ENCODE data around the gene ZNF511. TPM values are rescaled to one million over a fixed set of nuclear protein-coding genes. Genes with fewer than 3 reads are reported as not detected.

The ZNF511 gene
- total RNA-seq, 1 donor from 2014 or later: 87.2 TPM

DNA sequence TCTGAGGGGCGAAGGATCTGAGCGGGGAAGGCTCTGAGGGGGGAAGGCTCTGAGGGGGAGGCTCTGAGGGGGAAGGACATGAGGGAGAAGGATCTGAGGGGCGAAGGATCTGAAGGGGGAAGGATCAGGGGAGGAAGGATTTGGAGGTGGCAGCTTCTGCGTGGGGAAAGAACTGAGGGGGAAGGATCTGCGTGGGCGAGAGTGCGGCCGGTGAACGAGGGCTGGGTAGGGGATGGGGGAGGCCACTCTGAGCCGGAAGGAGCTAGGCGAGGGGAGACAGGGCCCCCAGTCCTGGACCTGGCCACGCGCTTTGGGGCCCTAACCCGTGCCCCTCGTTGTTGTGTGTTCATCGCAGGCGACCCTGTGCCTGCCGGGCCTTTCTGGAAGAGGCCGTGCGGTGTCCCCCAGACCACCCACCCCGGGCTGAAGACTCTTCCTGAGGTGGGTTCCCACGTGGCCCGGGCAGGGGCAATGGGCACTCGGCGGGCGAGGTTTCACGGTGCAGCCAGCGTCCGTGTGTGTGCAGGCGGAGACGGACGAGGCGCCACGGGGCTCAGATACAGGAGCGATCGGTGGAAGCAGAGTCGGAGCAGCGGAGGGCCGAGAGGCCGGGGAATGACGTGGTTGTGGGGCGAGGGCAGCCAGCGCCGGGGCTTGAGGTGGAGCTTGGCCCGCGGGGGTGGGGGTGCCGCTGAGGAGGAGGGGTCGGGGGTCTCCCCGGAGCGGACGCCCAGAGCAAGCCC lies 26.0 kb downstream of the ZNF511 start:
- peak overlapping the region; percentile 56 for H3K27ac Mint-ChIP-seq
- DNase-seq: no peak
- H3K4me1 Mint-ChIP-seq: peaks cover 7% of the 10 kb centered on the region
- peak overlapping the region; percentile 83 for H3K4me3 Mint-ChIP-seq
- H3K9me3 Mint-ChIP-seq: no peaks in the 10 kb centered on the region
- intact Hi-C loops (cut with micrococcal nuclease): no loop called here
- H3K27me3 Mint-ChIP-seq: peaks cover 38% of the 10 kb centered on the region
- no peaks in the 10 kb centered on the region for H3K36me3 Mint-ChIP-seq (ENCODE audit: low read depth)

DNA sequence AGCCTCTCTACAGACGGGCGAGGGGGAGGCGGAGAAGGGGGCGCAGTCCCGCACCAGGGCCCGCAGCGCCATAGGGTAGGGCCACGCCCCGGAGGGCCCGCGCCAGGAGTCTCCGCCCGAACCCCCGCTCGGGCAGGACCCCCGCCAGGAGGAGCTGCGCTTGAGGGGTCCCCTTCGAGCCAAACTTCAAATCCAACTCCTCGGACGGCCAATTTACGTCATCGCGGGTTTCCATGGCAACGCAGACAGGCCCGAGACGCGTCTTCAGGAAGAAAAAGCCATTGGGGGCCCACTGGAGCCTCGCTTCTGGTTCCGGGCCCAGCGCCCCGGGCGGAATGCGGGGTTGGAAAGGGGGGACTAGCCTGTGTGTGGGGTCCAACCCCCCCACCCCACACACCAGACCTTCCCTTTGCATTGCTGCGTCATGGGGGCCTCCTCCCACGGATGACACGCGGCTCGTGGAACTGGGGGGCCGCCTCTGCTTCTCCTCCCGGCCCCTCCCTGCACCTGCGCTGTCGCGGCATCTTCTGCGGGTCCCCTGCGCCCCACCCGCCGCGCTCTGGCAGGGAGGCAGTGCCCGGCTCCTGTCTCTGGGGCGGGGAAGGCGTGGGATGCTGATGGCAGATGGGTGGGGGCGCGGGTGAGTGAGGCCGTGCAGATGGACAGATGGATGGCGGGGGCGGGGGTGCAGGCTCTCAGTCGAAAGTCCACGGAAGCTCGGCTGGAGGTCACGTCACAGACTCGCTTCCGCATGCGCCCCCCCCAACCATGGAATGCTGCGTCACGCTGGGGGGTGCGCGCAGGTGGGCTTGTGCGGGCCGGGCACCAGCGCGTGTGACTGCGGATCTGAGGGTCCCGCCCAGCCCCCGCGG lies 26.8 kb downstream of the ZNF511 start:
- no peaks in the 10 kb centered on the region for H3K9me3 Mint-ChIP-seq
- H3K27me3 Mint-ChIP-seq: peaks cover 35% of the 10 kb centered on the region
- H3K36me3 Mint-ChIP-seq (ENCODE audit: low read depth): no peaks in the 10 kb centered on the region
- H3K4me3 Mint-ChIP-seq: peak overlapping the region; percentile 63
- peak; percentile 93 for DNase-seq
- peaks cover 5% of the 10 kb centered on the region for H3K4me1 Mint-ChIP-seq
- H3K27ac Mint-ChIP-seq: no peak overlapping the region
- intact Hi-C loops (cut with micrococcal nuclease): no loop called here

DNA sequence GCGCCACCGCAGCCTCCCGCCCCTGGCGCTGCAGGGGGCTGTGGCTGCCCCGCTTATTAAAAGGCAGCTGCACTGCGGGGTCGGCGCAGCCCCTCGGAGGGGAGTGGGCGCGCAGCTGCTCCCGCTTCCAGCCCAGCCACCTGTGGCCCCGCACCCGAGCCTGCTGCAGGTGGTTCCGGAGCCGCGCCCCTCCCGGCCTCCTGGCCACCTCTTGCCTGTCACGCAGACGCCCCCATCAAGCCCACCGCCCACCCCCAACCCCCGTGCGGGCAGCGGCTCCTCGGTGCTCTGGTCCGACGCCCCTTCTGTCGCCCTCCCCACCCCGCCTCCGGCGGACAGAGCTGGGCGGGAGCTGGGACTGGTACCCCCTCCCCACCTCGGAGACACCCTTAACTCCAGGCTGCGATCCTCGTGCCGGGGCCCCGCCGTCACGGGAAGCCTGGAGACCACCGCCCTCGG lies 27.4 kb downstream of the ZNF511 start:
- DNase-seq: no peak
- Mint-ChIP-seq H3K27ac (no peak overlapping the region), H3K9me3 (no peaks in the 10 kb centered on the region), H3K4me1 (peaks cover 5% of the 10 kb centered on the region), H3K4me3 (no peak overlapping the region), H3K27me3 (peaks cover 30% of the 10 kb centered on the region), H3K36me3 (ENCODE audit: low read depth) (no peaks in the 10 kb centered on the region)
- intact Hi-C loops (cut with micrococcal nuclease): no loop called here

DNA sequence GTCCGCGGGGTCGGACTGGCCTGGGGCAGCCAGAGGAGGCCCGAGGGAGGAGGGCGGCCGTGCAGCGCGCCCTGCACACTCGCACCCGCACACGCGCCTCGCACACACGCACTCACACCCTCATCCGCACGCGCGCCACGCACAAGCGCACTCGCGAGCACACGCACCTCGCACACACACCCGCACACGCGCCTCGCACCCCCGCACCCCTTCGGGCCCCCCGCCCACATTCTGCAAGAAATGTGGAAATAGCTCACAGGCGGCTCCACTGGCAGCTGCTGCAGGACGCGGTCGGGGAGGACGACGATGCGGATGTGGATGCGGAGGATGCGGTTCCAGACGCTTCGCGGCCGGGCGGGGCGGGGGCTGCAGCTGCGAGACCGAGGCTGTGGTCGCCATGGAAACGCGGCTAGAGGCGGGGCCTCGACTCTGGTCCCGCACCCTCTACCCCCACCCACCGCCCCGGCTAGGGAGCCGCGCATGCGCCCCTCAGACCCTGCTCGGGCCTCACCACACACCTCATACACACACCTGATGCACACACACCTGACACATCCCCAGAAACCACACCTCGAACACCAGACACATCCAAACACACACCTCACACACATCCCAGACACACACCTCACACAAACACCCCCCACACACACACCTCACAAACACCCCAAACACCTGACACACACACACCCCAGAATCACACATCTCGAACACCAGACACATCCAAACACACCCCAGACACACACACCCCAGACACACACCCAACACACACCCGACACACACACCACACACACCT lies 28.1 kb downstream of the ZNF511 start, which contains the start of gene CALY:
TSS of gene CALY (minus strand) at position 320 of the 793 bp plus-strand sequence. CDS start 7,907 bp downstream, outside the sequence.
- Mint-ChIP-seq H3K9me3 (no peaks in the 10 kb centered on the region), H3K4me1 (peaks cover 5% of the 10 kb centered on the region), H3K27me3 (peaks cover 28% of the 10 kb centered on the region), H3K36me3 (ENCODE audit: low read depth) (no peaks in the 10 kb centered on the region), H3K4me3 (peak within 1 kb of the TSS; percentile 63), H3K27ac (no peak within 1 kb of the TSS)
- peak; percentile 94 for DNase-seq
- intact Hi-C loops (cut with micrococcal nuclease): no loop called here

DNA sequence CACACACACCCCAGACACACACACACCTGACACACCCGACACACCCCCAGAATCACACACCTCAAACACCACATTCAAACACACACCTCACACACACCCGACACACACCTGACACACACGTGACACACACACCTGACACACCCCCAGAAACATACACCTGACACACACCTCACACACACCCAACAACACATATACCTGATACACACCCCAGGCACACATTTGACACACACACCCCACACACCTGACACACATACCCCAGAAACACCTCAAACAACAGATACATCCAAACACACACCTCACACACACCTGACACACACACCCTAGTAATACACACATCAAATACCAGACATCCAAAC lies 28.6 kb downstream of the ZNF511 start:
- Mint-ChIP-seq H3K4me1 (peaks cover 5% of the 10 kb centered on the region), H3K36me3 (ENCODE audit: low read depth) (no peaks in the 10 kb centered on the region), H3K9me3 (no peaks in the 10 kb centered on the region), H3K27ac (no peak overlapping the region), H3K27me3 (peaks cover 25% of the 10 kb centered on the region), H3K4me3 (no peak overlapping the region)
- no peak for DNase-seq
- intact Hi-C loops (cut with micrococcal nuclease): no loop called here

DNA sequence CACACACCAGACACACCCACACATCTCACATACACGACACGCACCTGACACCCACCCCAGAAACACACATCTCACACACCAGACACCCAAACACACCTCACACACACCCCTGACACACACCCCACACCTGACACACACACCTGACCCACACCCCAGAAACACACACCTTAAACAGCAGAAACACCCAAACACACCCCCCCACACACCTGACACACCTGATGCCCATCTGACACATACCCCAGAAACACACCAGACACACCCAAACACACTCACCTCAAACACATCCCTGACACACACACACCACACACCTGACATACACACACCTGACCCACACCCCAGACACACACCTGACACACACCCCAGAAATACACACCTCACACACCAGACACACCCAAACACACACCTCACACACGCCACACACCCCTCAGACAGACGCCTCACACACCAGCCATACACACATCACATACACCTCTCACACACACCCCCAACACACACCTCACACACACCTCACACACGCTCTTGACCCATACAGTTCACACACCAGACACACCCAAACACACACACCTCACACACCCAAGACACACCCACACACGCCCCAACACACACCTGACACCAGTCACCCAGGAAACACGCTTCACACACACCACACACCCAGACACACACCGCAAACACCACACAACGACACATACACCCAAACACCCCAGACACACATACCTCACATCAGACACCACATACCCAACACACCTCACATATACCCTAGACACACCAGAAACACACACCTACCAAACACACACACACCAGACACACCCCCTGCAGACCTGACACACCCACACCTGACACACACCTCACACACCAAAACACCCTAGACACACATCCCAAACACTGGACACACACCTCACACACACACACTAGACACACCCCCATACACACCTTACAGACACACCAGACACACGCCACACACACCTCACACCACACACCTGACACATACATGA lies 29.7 kb downstream of the ZNF511 start:
- no peaks in the 10 kb centered on the region for H3K36me3 Mint-ChIP-seq (ENCODE audit: low read depth)
- H3K27ac Mint-ChIP-seq: no peak overlapping the region
- H3K27me3 Mint-ChIP-seq: peaks cover 20% of the 10 kb centered on the region
- no peak for DNase-seq
- no peaks in the 10 kb centered on the region for H3K9me3 Mint-ChIP-seq
- peaks cover 7% of the 10 kb centered on the region for H3K4me1 Mint-ChIP-seq
- intact Hi-C loops (cut with micrococcal nuclease): no loop called here
- no peak overlapping the region for H3K4me3 Mint-ChIP-seq

DNA sequence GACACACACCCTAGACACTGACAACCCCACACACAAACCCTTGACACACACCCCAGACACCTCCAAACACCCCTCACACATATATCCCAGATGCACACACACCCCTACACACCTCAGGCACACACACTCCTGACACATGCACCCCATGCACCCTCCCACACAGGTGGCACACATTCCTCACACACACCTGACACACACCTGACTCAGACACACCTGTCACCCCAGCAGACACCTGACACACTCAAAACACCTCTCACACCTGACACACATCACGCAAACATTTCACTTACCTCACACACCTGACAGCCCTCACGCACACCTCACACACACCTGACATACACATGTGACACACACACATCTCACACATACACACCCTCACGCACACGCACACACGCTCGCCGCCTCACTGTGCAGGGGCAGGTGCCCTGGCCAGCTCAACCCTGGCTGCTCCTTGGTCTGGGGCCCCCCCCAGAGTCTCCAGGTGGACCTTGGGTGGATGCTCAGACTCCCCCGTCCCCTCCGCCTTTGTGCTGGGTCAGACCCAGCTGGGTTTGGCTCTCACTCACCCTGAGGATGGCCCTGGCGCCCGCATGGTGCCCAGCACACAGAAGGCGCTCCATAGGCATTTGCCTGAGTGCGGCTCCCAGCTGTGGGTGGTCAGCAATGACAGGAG lies 31.1 kb downstream of the ZNF511 start:
- intact Hi-C loops (cut with micrococcal nuclease): no loop called here
- Mint-ChIP-seq H3K27me3 (peaks cover 13% of the 10 kb centered on the region), H3K27ac (no peak overlapping the region), H3K4me3 (no peak overlapping the region), H3K36me3 (ENCODE audit: low read depth) (no peaks in the 10 kb centered on the region), H3K4me1 (peaks cover 3% of the 10 kb centered on the region), H3K9me3 (no peaks in the 10 kb centered on the region)
- no peak for DNase-seq

DNA sequence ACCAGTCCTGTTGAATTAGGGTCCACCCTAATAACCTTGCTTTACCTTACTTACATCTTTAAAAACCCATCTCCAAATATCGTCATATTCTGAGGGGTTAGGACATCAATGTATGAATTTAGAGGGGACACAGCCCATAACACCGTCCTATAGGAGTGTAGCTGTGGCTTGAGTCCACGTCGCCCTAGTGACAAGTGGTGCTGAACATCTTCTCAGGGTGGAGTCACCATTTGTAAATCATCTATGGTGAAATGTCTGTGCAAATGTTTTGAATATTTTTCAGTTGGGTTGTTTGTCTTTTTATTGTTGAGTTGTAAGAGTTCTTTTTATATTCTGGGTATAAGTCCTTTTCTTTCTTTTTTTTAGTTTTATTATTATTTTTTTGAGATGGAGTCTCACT lies 33.3 kb downstream of the ZNF511 start:
- H3K4me1 Mint-ChIP-seq: peaks cover 3% of the 10 kb centered on the region
- no peaks in the 10 kb centered on the region for H3K9me3 Mint-ChIP-seq
- peaks cover 18% of the 10 kb centered on the region for H3K27me3 Mint-ChIP-seq
- no peak for DNase-seq
- no peaks in the 10 kb centered on the region for H3K36me3 Mint-ChIP-seq (ENCODE audit: low read depth)
- intact Hi-C loops (cut with micrococcal nuclease): no loop called here
- H3K27ac Mint-ChIP-seq: no peak overlapping the region
- H3K4me3 Mint-ChIP-seq: no peak overlapping the region

DNA sequence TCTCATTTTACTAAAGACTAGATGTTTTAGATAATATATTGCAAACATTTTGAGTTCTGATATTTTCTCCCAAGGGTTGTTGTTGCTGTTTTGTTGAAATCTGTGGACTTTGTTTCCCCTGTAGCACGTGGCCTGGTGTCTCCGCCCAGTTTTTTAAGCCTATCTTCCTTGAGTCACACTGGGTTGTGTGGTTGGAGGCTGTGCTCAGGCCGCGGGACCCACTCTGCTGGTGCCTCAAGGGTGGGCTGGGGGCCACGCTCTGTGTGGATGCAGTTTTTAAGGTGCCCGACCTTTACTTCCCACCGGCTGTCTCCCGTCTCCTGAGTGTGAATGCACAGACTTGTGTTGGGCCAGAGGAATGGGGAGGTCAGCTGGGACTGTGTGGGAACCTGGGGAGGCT lies 34.2 kb downstream of the ZNF511 start:
- Mint-ChIP-seq H3K4me3 (no peak overlapping the region), H3K27ac (no peak overlapping the region), H3K36me3 (ENCODE audit: low read depth) (no peaks in the 10 kb centered on the region), H3K4me1 (peaks cover 3% of the 10 kb centered on the region), H3K9me3 (no peaks in the 10 kb centered on the region), H3K27me3 (peaks cover 18% of the 10 kb centered on the region)
- intact Hi-C loops (cut with micrococcal nuclease): no loop called here
- DNase-seq: no peak

DNA sequence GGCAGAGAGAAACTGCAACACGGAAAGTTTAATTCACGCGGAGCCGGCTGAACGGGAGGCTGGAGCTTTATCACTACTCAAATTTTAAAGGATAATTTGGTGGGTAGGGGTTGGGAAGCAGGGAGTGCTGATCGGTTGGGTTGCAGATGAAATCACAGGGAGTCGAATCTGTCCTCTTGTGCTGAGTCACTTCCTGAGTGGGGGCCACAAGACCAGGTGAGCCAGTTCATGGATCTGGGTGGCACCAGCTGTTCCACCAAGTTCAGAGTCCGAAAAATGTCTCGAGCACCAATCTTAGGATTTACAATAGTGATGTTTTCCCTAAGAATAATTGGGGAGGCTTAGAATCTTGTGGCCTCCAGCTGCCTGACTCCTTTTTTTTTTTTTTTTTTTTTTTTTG lies 34.8 kb downstream of the ZNF511 start:
- no peak for DNase-seq
- Mint-ChIP-seq H3K36me3 (ENCODE audit: low read depth) (no peaks in the 10 kb centered on the region), H3K27ac (no peak overlapping the region), H3K27me3 (peaks cover 18% of the 10 kb centered on the region), H3K4me1 (peaks cover 3% of the 10 kb centered on the region), H3K4me3 (no peak overlapping the region), H3K9me3 (no peaks in the 10 kb centered on the region)
- intact Hi-C loops (cut with micrococcal nuclease): no loop called here

DNA sequence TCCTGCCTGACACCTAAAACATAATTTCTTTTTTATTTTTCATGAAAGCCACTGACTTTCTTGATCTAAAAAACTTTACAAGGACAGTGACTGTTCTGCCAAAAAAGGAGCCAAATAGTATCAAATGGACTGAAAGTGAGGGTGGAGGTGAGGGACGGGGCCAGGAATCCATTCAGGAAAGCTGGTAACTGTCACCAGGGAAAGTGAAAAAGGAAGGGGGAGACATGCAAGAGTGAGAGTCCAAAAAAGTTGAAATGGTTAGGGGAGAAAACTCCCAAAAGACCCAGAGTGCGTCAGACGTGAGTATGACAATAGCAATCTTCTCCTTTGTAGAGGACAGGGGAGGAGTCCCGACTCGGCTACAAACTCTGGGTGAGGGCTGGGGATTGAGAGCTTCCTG lies 35.5 kb downstream of the ZNF511 start:
- Mint-ChIP-seq H3K27me3 (peaks cover 18% of the 10 kb centered on the region), H3K36me3 (ENCODE audit: low read depth) (no peaks in the 10 kb centered on the region), H3K4me1 (peaks cover 3% of the 10 kb centered on the region), H3K4me3 (no peak overlapping the region), H3K27ac (no peak overlapping the region), H3K9me3 (no peaks in the 10 kb centered on the region)
- no peak for DNase-seq
- intact Hi-C loops (cut with micrococcal nuclease): no loop called here

DNA sequence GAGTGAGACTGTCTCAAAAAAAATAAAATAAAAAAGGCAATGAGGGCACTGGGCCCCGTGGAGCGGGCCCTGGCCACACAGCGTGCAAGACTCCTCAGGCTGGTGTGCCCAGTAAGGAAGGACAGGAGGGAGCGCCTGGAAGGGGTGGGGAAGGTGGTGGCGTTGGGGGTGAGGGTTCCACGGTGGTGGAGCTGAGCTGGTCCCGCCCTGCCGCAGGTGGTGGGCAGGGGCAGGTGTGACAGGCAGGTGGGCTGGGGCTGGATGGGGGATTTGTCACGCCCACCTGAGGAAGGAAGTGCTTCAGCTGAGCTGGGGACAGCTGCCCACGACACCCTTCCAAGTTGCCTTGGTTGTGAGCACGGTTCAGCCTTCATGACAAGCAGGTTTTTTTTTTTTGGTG lies 37.7 kb downstream of the ZNF511 start:
- intact Hi-C loops (cut with micrococcal nuclease): no loop called here
- no peaks in the 10 kb centered on the region for H3K36me3 Mint-ChIP-seq (ENCODE audit: low read depth)
- H3K27ac Mint-ChIP-seq: no peak overlapping the region
- H3K4me1 Mint-ChIP-seq: peaks cover 3% of the 10 kb centered on the region
- H3K9me3 Mint-ChIP-seq: no peaks in the 10 kb centered on the region
- peaks cover 18% of the 10 kb centered on the region for H3K27me3 Mint-ChIP-seq
- no peak overlapping the region for H3K4me3 Mint-ChIP-seq
- no peak for DNase-seq
